Uterus (tissue), 2 donors: Measurements from ENCODE around the gene CDH12.

Experiments used
- POLR2A ChIP-seq, 2 donors: fragments of 450-650 bp; IDR thresholded peaks; one replicate each; pipeline ENCODE4 v1.6.1; 2016; ENCODE audit warnings: antibody characterized with exemption in 2 of 2, mild to moderate bottlenecking in 1 of 2, moderate library complexity in 1 of 2
- TF ChIP-seq, protein P1 (sequence below), 4 experiments: fragments of 200-600 bp in 2 of 4; fragments of 450-650 bp in 2 of 4; sonication (generic) in 2 of 4; IDR thresholded peaks; one replicate each; pipeline ENCODE4 v1.5.1; 2016 to 2019; ENCODE audit warnings: antibody characterized with exemption in 4 of 4, mild to moderate bottlenecking in 2 of 4, moderate library complexity in 1 of 4

DNA sequence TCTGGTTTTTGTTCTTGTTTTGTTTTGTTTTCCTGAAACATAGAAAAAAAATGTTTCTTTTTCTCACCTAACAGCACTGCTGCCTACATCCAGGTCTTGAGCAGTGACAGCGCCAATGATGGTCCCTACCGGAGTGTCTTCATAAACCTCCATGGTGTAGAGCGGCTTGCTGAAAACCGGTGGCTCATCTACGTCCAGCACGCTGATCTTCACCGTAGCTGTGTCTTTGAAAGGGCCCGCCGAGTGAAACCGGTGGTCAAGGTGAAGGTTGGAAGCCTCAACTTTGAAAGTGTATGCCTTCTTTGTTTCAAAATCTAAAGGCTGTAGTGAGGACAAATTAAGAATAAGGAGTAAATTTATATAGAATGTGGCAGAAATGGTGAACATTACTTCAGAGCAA is 1051.0 kb downstream of the CDH12 start:
- TF ChIP-seq, protein P1, sequence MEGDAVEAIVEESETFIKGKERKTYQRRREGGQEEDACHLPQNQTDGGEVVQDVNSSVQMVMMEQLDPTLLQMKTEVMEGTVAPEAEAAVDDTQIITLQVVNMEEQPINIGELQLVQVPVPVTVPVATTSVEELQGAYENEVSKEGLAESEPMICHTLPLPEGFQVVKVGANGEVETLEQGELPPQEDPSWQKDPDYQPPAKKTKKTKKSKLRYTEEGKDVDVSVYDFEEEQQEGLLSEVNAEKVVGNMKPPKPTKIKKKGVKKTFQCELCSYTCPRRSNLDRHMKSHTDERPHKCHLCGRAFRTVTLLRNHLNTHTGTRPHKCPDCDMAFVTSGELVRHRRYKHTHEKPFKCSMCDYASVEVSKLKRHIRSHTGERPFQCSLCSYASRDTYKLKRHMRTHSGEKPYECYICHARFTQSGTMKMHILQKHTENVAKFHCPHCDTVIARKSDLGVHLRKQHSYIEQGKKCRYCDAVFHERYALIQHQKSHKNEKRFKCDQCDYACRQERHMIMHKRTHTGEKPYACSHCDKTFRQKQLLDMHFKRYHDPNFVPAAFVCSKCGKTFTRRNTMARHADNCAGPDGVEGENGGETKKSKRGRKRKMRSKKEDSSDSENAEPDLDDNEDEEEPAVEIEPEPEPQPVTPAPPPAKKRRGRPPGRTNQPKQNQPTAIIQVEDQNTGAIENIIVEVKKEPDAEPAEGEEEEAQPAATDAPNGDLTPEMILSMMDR (IDR thresholded peaks at IDR 0.05), result no peak
- no peak for TF ChIP-seq POLR2A (IDR thresholded peaks at IDR 0.05)
